Endothelial cell of umbilical vein (primary cell): ENCODE measurements around the gene FMNL1. TPM values are rescaled to one million over a fixed set of nuclear protein-coding genes. Genes with fewer than 3 reads are reported as not detected.

Experiments used
- BruUV-seq: library from RNA; stranded (reverse); fragments of 400-500 nt; replicated peaks from 2 replicates; lab custom pipeline; 2021; lab: Mats Ljungman, UMichigan
- CTCF ChIA-PET: fragments of 300-600, 350-600 bp; sonication (Branson Sonifier 250); formaldehyde crosslinking; loops from one replicate; lab custom pipeline; 2021; ENCODE audit warnings: antibody characterized with exemption, inconsistent platforms; lab: Charles Lee
- POLR2A ChIA-PET: fragments of 300-600, 350-600 bp; sonication (Branson Sonifier 250); formaldehyde crosslinking; loops from one replicate; lab custom pipeline; 2021; ENCODE audit warnings: antibody characterized with exemption, inconsistent platforms; lab: Charles Lee
- DNase-seq: peaks from one replicate; pipeline ENCODE4 v3.0.0-alpha.2; 2011; ENCODE audit warnings: low read depth, low spot score
- FAIRE-seq: peaks from 2 replicates; lab custom pipeline; 2011; peaks lifted over from hg19 to GRCh38; lab: Jason Lieb, UNC
- H2AFZ ChIP-seq: 2 replicates; pipeline ENCODE4 v1.6.0; 2012; ENCODE audit warnings: low read depth, low read length, control low read depth, inconsistent platforms
- H3K27ac ChIP-seq: 2 replicates; pipeline ENCODE4 v1.5.1; 2011; ENCODE audit warnings: low read depth, mild to moderate bottlenecking, control low read depth, low read length, moderate library complexity; ENCODE audit not compliant: insufficient read depth
- H3K27me3 ChIP-seq, 2 experiments: 2 replicates each; pipeline versions ENCODE4 v1.6.0 to v1.6.1; 2011; ENCODE audit warnings: low read length in 2 of 2, mixed read lengths in 1 of 2; ENCODE audit not compliant: control insufficient read depth in 2 of 2, insufficient read depth in 2 of 2
- H3K36me3 ChIP-seq, 2 experiments: 2 replicates in 1 of 2; 3 replicates in 1 of 2; pipeline ENCODE4 v1.5.1; 2011; ENCODE audit warnings: low read length in 2 of 2, mild to moderate bottlenecking in 1 of 2, moderate library complexity in 1 of 2; ENCODE audit not compliant: control insufficient read depth in 2 of 2, insufficient read depth in 2 of 2; ENCODE audit errors: extremely low read depth in 1 of 2
- H3K4me1 ChIP-seq: 3 replicates; pipeline ENCODE4 v1.5.1; 2011; ENCODE audit warnings: mild to moderate bottlenecking, low read length; ENCODE audit not compliant: control insufficient read depth, insufficient read depth; ENCODE audit errors: extremely low read depth
- H3K4me2 ChIP-seq: 2 replicates; pipeline ENCODE4 v1.6.1; 2011; ENCODE audit warnings: low read length, control low read depth, mixed read lengths; ENCODE audit not compliant: insufficient read depth
- H3K4me3 ChIP-seq, 3 experiments: fragments of 200-600 bp in 1 of 3; sonication (generic), shearing (Covaris generic) in 1 of 3; replicated peaks in 1 of 3; 2 replicates each; pipeline ENCODE4 v1.5.1; 2011 to 2016; ENCODE audit warnings: control low read depth in 3 of 3, low read length in 3 of 3, mild to moderate bottlenecking in 2 of 3, inconsistent platforms in 1 of 3, low read depth in 1 of 3, moderate library complexity in 1 of 3; ENCODE audit not compliant: insufficient read depth in 1 of 3
- H3K79me2 ChIP-seq: 2 replicates; pipeline ENCODE4 v1.6.0; 2012; ENCODE audit warnings: low read length, inconsistent platforms; ENCODE audit not compliant: control insufficient read depth, insufficient read depth
- H3K9ac ChIP-seq: replicated peaks from 2 replicates; pipeline ENCODE3; 2011; ENCODE audit warnings: low read length, control low read depth; ENCODE audit not compliant: insufficient read depth; ENCODE audit errors: extremely low read depth
- H3K9me1 ChIP-seq: replicated peaks from 3 replicates; pipeline ENCODE4 v1.6.0; 2011; ENCODE audit warnings: mild to moderate bottlenecking, low read length; ENCODE audit not compliant: control insufficient read depth, insufficient read depth; ENCODE audit errors: extremely low read depth
- H3K9me3 ChIP-seq: replicated peaks from 2 replicates; pipeline ENCODE4 v1.5.1; 2012; ENCODE audit warnings: low read length, inconsistent platforms; ENCODE audit not compliant: control insufficient read depth, insufficient read depth
- H4K20me1 ChIP-seq: replicated peaks from 2 replicates; pipeline ENCODE3; 2011; ENCODE audit warnings: mild to moderate bottlenecking, low read length; ENCODE audit not compliant: control insufficient read depth, insufficient read depth; ENCODE audit errors: extremely low read depth
- CTCF ChIP-seq, 2 donors: IDR thresholded peaks; 1 replicate in 1 of 2; 2 replicates in 1 of 2; pipeline ENCODE4 v1.5.1; 2011; ENCODE audit warnings: low read length in 2 of 2, mild to moderate bottlenecking in 2 of 2, moderate library complexity in 2 of 2, control low read depth in 1 of 2, inconsistent platforms in 1 of 2, low read depth in 1 of 2; ENCODE audit not compliant: insufficient read depth in 1 of 2; ENCODE audit errors: extremely low read depth in 1 of 2
- EZH2 ChIP-seq: IDR thresholded peaks from 2 replicates; pipeline ENCODE4 v1.6.1; 2012; ENCODE audit warnings: borderline replicate concordance, low read depth, mild to moderate bottlenecking, moderate library complexity, low read length, inconsistent platforms; ENCODE audit not compliant: severe bottlenecking
- GATA2 ChIP-seq: IDR thresholded peaks from 2 replicates; pipeline ENCODE4 v1.7.0; 2011; ENCODE audit warnings: low read depth, mild to moderate bottlenecking, moderate library complexity, mixed read lengths, low read length; ENCODE audit not compliant: insufficient read length, insufficient read depth
- JUN ChIP-seq: IDR thresholded peaks from 2 replicates; pipeline ENCODE4 v1.6.1; 2011; ENCODE audit warnings: borderline replicate concordance, low read depth; ENCODE audit not compliant: insufficient read length, insufficient read depth
- MAX ChIP-seq: IDR thresholded peaks from 2 replicates; pipeline ENCODE4 v1.6.1; 2011; ENCODE audit not compliant: insufficient read depth, insufficient read length
- MYC ChIP-seq: IDR thresholded peaks from one replicate; pipeline ENCODE4 v1.6.1; 2011; ENCODE audit warnings: mild to moderate bottlenecking, low read depth, low read length
- POLR2A ChIP-seq: IDR thresholded peaks from 2 replicates; pipeline ENCODE4 v1.6.1; 2012; ENCODE audit warnings: low read depth, mild to moderate bottlenecking, control low read depth, low read length
- POLR2AphosphoS5 ChIP-seq: IDR thresholded peaks from 2 replicates; pipeline ENCODE4 v1.6.1; 2012; ENCODE audit warnings: low read depth, mild to moderate bottlenecking, control low read depth, low read length, moderate library complexity; ENCODE audit not compliant: insufficient read depth
- dilution Hi-C: fragments of 300-500 bp; cut with MboI; formaldehyde crosslinking; loops from one replicate; pipeline ENCODE4 v1.15.0; 2019; ENCODE audit warnings: low sequenced_read_pairs; ENCODE audit not compliant: extremely low pct_ligation_motif_present
- intact Hi-C: fragments of 100-400 bp; cut with micrococcal nuclease; formaldehyde crosslinking; loops from one replicate; pipeline ENCODE4 v1.10.0; 2022
- polyA plus RNA-seq, 4 experiments: library from polyadenylated mRNA; depleted of rRNA in 3 of 4; stranded (reverse) in 3 of 4; unstranded in 1 of 4; fragments of >200 nt; gene quantifications; 2 replicates each; pipeline versions ENCODE4 v1.2.1 to v1.2.3, GENCODE V29; 2011 to 2012; ENCODE audit warnings: missing spikeins in 1 of 4
- total RNA-seq: library from RNA; stranded (reverse); gene quantifications from 2 replicates; pipeline ENCODE4 v1.2.3, GENCODE V29; 2021

FMNL1 gene
- total and polyA plus RNA-seq, 2 donors (not counting 3 experiments of a cell fraction or from before 2014, with no cell fraction given) = 0.95 to 1.6 TPM

GRCh38 chr17:45284176-45285140 lies 62.8 kb downstream of the FMNL1 start:
- POLR2A ChIA-PET = no interaction called here
- Histone ChIP-seq H3K9me1 (no peaks in the 10 kb centered on the region), H3K4me2 (no peak overlapping the region), H3K4me3 (no peak overlapping the region), H3K27ac (no peak overlapping the region), H3K4me1 (no peaks in the 10 kb centered on the region), H3K9ac (no peak overlapping the region), H4K20me1 (no peaks in the 10 kb centered on the region), H3K27me3 (no peaks in the 10 kb centered on the region), H3K9me3 (no peaks in the 10 kb centered on the region), H2AFZ (no peak overlapping the region), H3K79me2 (no peaks in the 10 kb centered on the region), H3K36me3 (peaks cover 10 to 49% of the 10 kb centered on the region in 2 experiments)
- no peak for FAIRE-seq
- CTCF ChIA-PET = interaction anchor here (0.6 to 3.3 kb wide), 13 partner anchors 8 to 100 kb away, joined by 3 to 24 read pairs (median 5); partner anchors contain the start of gene MAP3K14
- DNase-seq = no peak
- BruUV-seq = no TSS peak
- no peak for TF ChIP-seq GATA2
- TF ChIP-seq CTCF (IDR thresholded peaks at IDR 0.05; ENCODE audit: extremely low read depth in 1 of 2, insufficient read depth in 1 of 2, low read depth in 1 of 2, low read length in 2 of 2) = peak; percentile 35 to 40
- intact Hi-C loops = loop anchor here (1.0 kb wide), 1 partner anchor 101 kb away; no protein-coding TSS in a partner anchor
- dilution Hi-C loops = no loop called here

GRCh38 chr17:45286286-45286685 lies 64.6 kb downstream of the FMNL1 start:
- Histone ChIP-seq H3K9ac (no peak overlapping the region), H3K9me3 (no peaks in the 10 kb centered on the region), H3K27ac (no peak overlapping the region), H3K4me2 (no peak overlapping the region), H3K9me1 (no peaks in the 10 kb centered on the region), H3K36me3 (peaks cover 10 to 54% of the 10 kb centered on the region in 2 experiments), H3K79me2 (peaks cover 4% of the 10 kb centered on the region), H3K27me3 (no peaks in the 10 kb centered on the region), H4K20me1 (no peaks in the 10 kb centered on the region), H3K4me3 (no peak overlapping the region), H2AFZ (no peak overlapping the region), H3K4me1 (no peaks in the 10 kb centered on the region)
- intact Hi-C loops = no loop called here
- FAIRE-seq (no peak), DNase-seq (no peak)
- dilution Hi-C loops = no loop called here
- POLR2A ChIA-PET = no interaction called here
- BruUV-seq = no TSS peak
- no peak for TF ChIP-seq POLR2A
- TF ChIP-seq MAX = no peak
- TF ChIP-seq MYC = no peak
- no peak for TF ChIP-seq CTCF (IDR thresholded peaks at IDR 0.05; ENCODE audit: extremely low read depth in 1 of 2, insufficient read depth in 1 of 2, low read depth in 1 of 2, low read length in 2 of 2)
- TF ChIP-seq POLR2AphosphoS5 = no peak
- no peak for TF ChIP-seq GATA2
- no peak for TF ChIP-seq JUN
- no peak for TF ChIP-seq EZH2
- CTCF ChIA-PET = interaction anchor here (1.2 to 4.2 kb wide), 5 partner anchors 8 to 151 kb away, joined by 3 to 24 read pairs (median 14); partner anchors contain the start of gene ACBD4
